ENCODE results near the gene PUDP. TPM values are rescaled to one million over a fixed set of nuclear protein-coding genes. Genes with fewer than 3 reads are reported as not detected.

PUDP gene
- total RNA-seq, 4 donors from 2014 or later: 10.4 to 16.6 (median 11.5) TPM

DNA sequence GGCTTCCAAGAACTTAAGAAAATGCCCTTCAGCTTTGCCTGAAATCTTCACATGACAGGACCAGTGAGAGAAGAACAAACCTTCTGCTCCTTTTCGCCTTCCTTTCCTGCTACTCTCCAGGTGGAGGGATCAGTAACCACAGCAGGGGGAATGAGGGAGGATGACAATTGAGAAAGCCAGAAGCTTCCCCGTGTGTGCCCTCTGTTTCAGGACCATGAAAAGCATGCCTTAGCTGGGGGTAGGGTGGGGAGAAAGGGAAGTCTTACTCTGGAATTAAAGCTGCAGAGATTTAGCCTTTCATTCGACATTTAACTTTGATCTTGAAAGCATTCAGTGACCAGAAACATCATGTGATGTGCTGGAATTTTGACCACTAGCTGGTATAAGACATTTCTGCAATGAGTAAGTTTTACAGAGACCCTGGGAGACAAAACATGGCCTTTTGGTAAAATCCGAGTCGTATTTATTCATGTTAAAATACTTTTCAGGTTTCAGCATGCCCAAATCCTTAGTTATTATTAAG, 10.6 kb upstream of the PUDP start:
- peaks cover 0 to 15% (median 0%) of the 10 kb centered on the region in 3 donors for H3K4me1 ChIP-seq
- H3K36me3 ChIP-seq: no peaks in the 10 kb centered on the region
- intact Hi-C loops (cut with DNase I): no loop called here
- H3K27ac ChIP-seq: no peak overlapping the region
- H3K27me3 ChIP-seq: no peaks in the 10 kb centered on the region
- H3K4me3 ChIP-seq: no peak overlapping the region
- no peaks in the 10 kb centered on the region for H3K9me3 ChIP-seq
- 0 to 57% methylated on average over 2 to 5 of the region's 5 CpGs for whole genome bisulfite sequencing, 2 donors
- DNase-seq: no peak
- TF ChIP-seq POLR2A (IDR thresholded peaks at IDR 0.05) (no peak), CTCF (IDR thresholded peaks at IDR 0.05) (no peak)

DNA sequence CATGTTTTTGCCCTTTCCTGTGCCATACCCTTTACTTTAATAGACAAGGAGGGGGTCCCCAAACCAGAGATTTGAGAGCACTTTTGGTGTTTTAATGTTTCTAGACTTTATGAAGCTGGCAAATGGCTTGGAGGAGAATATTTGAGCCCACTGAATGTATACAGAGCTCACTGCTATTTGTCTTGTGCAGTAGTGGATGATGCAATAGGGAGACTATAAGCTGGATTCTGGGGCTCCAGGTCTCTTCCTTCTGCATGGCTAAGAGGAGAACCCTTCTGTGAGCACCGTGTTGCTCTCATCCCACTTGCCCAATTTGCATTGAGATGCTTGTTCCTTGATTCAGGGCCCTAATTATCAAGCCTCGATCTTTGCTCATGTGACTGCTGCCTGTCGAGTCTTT, 8.9 kb upstream of the PUDP start:
- 79 to 94% methylated on average over 2 to 3 of the region's 3 CpGs for WGBS, 2 donors
- Histone ChIP-seq H3K27ac (no peak overlapping the region), H3K9me3 (no peaks in the 10 kb centered on the region), H3K27me3 (no peaks in the 10 kb centered on the region), H3K4me3 (no peak overlapping the region), H3K4me1 (peaks cover 0 to 15% (median 0%) of the 10 kb centered on the region in 3 donors), H3K36me3 (no peaks in the 10 kb centered on the region)
- TF ChIP-seq CTCF (IDR thresholded peaks at IDR 0.05): no peak
- DNase-seq: no peak
- intact Hi-C loops (cut with DNase I): no loop called here

DNA sequence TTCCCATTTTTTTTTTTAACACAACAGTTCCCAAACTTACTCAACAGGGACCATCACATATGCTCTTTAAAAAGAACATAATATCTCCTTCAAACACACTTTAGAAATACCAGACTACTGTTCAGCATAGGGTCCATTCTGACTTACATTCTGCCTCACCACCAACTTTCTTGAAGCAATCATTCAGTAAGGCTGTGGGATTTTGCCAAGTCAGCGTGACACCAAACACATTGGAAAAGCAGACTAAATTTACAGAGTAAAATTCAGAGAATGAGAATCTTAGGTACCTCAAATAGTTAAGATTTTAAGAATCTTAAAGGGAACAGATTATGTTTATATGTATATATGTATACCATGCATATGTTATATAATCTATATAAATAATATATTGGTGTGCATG, 7.2 kb upstream of the PUDP start:
- 75 to 93% methylated on average over 1 of the region's 1 CpG for WGBS, 2 donors
- no peaks in the 10 kb centered on the region for H3K36me3 ChIP-seq
- no peak for DNase-seq
- H3K27me3 ChIP-seq: no peaks in the 10 kb centered on the region
- no peaks in the 10 kb centered on the region for H3K9me3 ChIP-seq
- H3K4me3 ChIP-seq: no peak overlapping the region
- H3K4me1 ChIP-seq: peaks cover 0 to 15% (median 0%) of the 10 kb centered on the region in 3 donors
- intact Hi-C loops (cut with DNase I): no loop called here
- H3K27ac ChIP-seq: no peak overlapping the region
- TF ChIP-seq POLR2A (IDR thresholded peaks at IDR 0.05) (no peak), CTCF (IDR thresholded peaks at IDR 0.05) (no peak)

DNA sequence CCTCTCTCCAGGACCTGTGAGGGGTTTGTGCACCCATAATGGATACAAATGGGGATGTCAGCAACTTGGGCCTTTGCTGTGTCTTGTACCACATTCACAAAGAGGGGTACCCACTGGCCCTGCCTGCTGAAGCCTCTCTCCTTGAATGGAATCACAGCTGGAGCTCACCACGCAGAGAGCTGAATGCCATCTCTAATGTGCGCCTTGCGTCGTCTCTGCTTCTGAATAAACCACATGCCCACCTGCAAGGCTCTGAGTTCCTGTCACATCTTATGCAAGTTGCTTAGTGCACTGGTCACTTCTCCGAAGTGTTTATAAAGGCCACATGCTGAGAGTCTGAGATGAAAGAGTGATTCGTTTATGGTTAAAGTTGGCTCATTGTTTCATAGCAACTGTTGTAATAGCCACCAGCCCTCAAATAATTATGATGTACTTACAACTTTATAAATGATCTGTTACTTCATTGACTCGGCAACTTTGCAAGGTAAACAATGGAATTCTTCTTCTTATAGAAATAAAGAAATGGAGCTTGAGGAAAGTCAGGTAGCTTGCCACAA, 6.2 kb upstream of the PUDP start:
- 60 to 76% methylated on average over 3 to 7 of the region's 7 CpGs for WGBS, 2 donors
- Histone ChIP-seq H3K36me3 (no peaks in the 10 kb centered on the region), H3K4me3 (no peak overlapping the region), H3K27ac (no peak overlapping the region), H3K27me3 (no peaks in the 10 kb centered on the region), H3K4me1 (peaks cover 0 to 5% (median 0%) of the 10 kb centered on the region in 3 donors), H3K9me3 (no peaks in the 10 kb centered on the region)
- TF ChIP-seq POLR2A (IDR thresholded peaks at IDR 0.05) (no peak), CTCF (IDR thresholded peaks at IDR 0.05) (no peak)
- intact Hi-C loops (cut with DNase I): no loop called here
- no peak for DNase-seq

- Histone ChIP-seq H3K4me1 (peaks cover 0 to 5% (median 4%) of the 10 kb centered on the region in 3 donors), H3K27ac (no peak overlapping the region), H3K9me3 (no peaks in the 10 kb centered on the region), H3K36me3 (no peaks in the 10 kb centered on the region), H3K27me3 (no peaks in the 10 kb centered on the region), H3K4me3 (no peak overlapping the region)
- DNase-seq: no peak
- WGBS, 2 donors: 70 to 74% methylated on average over 2 of the region's 2 CpGs
- TF ChIP-seq POLR2A (IDR thresholded peaks at IDR 0.05) (no peak), CTCF (IDR thresholded peaks at IDR 0.05) (no peak)
- intact Hi-C loops (cut with DNase I): no loop called here
Observed at GRCh38 chrX:7153231-7153630, 5.3 kb upstream of the PUDP start.
